CD4-positive, alpha-beta memory T cell (primary cell): ENCODE data around the gene SPAG8. TPM values are rescaled to one million over a fixed set of nuclear protein-coding genes. Genes with fewer than 3 reads are reported as not detected.

ENCODE experiments used
- CTCF ChIA-PET: fragments of 350-600 bp; sonication (Branson Sonifier 250); formaldehyde crosslinking; loops from one replicate; lab custom pipeline; 2021; ENCODE audit warnings: inconsistent platforms; ENCODE audit not compliant: partially characterized antibody; lab: Charles Lee
- POLR2A ChIA-PET: fragments of 350-600 bp; sonication (Branson Sonifier 250); formaldehyde crosslinking; loops from one replicate; lab custom pipeline; 2021; ENCODE audit not compliant: partially characterized antibody; lab: Charles Lee
- DNase-seq, 5 donors: peaks; one replicate each; pipeline versions ENCODE4 v3.0.0 to v3.0.0-alpha.2; 2020 to 2022; ENCODE audit warnings: mixed read lengths in 1 of 5
- H3K27ac ChIP-seq: one replicate; pipeline ENCODE4 v1.7.0; 2013; ENCODE audit warnings: low read depth, low read length
- H3K27me3 ChIP-seq: 2 replicates; pipeline ENCODE4 v1.7.0; 2013; ENCODE audit warnings: mild to moderate bottlenecking, low read length, moderate library complexity; ENCODE audit not compliant: insufficient read depth
- H3K36me3 ChIP-seq: 2 replicates; pipeline ENCODE4 v1.7.0; 2013; ENCODE audit warnings: mild to moderate bottlenecking, low read length, moderate library complexity; ENCODE audit not compliant: insufficient read depth
- H3K4me1 ChIP-seq: 2 replicates; pipeline ENCODE4 v1.7.0; 2013; ENCODE audit warnings: mild to moderate bottlenecking, low read length, moderate library complexity; ENCODE audit not compliant: insufficient read depth
- H3K4me3 ChIP-seq, 2 donors: one replicate each; pipeline ENCODE4 v1.7.0; 2013; ENCODE audit warnings: low read length in 2 of 2, mild to moderate bottlenecking in 1 of 2
- H3K9me3 ChIP-seq, 2 donors: one replicate each; pipeline ENCODE4 v1.7.0; 2013; ENCODE audit warnings: low read length in 2 of 2, control low read depth in 1 of 2; ENCODE audit not compliant: control insufficient read depth in 1 of 2
- H3K27ac Mint-ChIP-seq, 7 donors: one replicate each; pipeline ENCODE4 v1.8.0; 2020 to 2021; ENCODE audit warnings: mixed read lengths in 7 of 7, mild to moderate bottlenecking in 6 of 7, inconsistent platforms in 3 of 7, moderate library complexity in 3 of 7
- H3K27me3 Mint-ChIP-seq, 2 donors: one replicate each; pipeline ENCODE4 v1.8.0; 2020 to 2021; ENCODE audit warnings: mixed read lengths in 2 of 2
- H3K36me3 Mint-ChIP-seq, 2 donors: one replicate each; pipeline ENCODE4 v1.8.0; 2020 to 2021; ENCODE audit warnings: mixed read lengths in 2 of 2, inconsistent platforms in 1 of 2, mild to moderate bottlenecking in 1 of 2
- H3K4me1 Mint-ChIP-seq, 4 donors: one replicate each; pipeline ENCODE4 v1.8.0; 2020 to 2021; ENCODE audit warnings: mixed read lengths in 4 of 4, mild to moderate bottlenecking in 1 of 4
- H3K4me3 Mint-ChIP-seq, 8 donors: one replicate each; pipeline ENCODE4 v1.8.0; 2020 to 2021; ENCODE audit warnings: mixed read lengths in 8 of 8, mild to moderate bottlenecking in 7 of 8, moderate library complexity in 6 of 8, inconsistent platforms in 3 of 8
- H3K9me3 Mint-ChIP-seq, 8 donors: one replicate each; pipeline ENCODE4 v1.8.0; 2020 to 2021; ENCODE audit warnings: mixed read lengths in 8 of 8, mild to moderate bottlenecking in 5 of 8, inconsistent platforms in 3 of 8, moderate library complexity in 1 of 8
- intact Hi-C: fragments of 100-400 bp; cut with micrococcal nuclease; formaldehyde crosslinking; loops from one replicate; pipeline ENCODE4 v1.15.1; 2023
- polyA plus RNA-seq, 2 donors: library from polyadenylated mRNA; unstranded; fragments of 300-500 nt; fragmentation: Illumina TruSeq; gene quantifications; one replicate each; pipeline ENCODE4 v1.2.3, GENCODE V29; 2021
- total RNA-seq, 2 experiments: library from RNA; stranded (reverse); gene quantifications; one replicate each; pipeline ENCODE4 v1.2.3, GENCODE V29; 2021

Gene SPAG8
- total and polyA plus RNA-seq, 4 experiments from 2014 or later: 1.0 to 5.7 (median 3.7) TPM

DNA sequence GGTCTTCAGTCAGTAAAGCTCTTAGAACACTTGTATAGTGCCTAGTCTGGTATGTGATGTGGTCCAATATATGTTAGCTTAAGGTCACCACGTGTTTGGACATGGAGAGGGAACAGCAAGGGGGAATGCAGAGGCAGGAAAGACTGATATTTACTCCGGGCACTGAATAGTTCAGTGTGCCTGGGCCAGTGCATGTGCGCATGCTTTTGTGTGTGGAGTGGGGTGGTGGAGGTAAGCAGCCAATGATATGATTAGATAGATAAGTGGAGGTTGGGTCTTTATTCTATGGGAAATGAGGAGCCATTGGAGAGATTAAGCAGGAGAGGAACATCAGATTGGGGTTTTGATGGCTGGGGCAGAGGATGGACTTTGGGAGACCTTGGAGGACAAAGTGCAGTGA, 44.1 kb upstream of the SPAG8 start:
- no peaks in the 10 kb centered on the region for H3K4me1 ChIP-seq
- H3K27me3 ChIP-seq: no peaks in the 10 kb centered on the region
- peak overlapping the region in 2 of 7 donors; percentile 52 to 76 for H3K27ac Mint-ChIP-seq
- POLR2A ChIA-PET: interaction anchor here (1.0 kb wide), 1 partner anchor 11 kb away, joined by 3 read pairs; no protein-coding TSS in a partner anchor
- H3K27ac ChIP-seq: no peak overlapping the region
- H3K36me3 ChIP-seq: no peaks in the 10 kb centered on the region
- H3K4me1 Mint-ChIP-seq: peaks cover 0 to 3% (median 1%) of the 10 kb centered on the region in 4 donors
- H3K9me3 Mint-ChIP-seq: peaks cover 0 to 2% (median 0%) of the 10 kb centered on the region in 8 donors
- H3K4me3 Mint-ChIP-seq: no peak overlapping the region
- CTCF ChIA-PET: interaction anchor here (1.0 to 1.6 kb wide), 3 partner anchors 9 to 31 kb away, joined by 3 to 5 read pairs (median 3); no protein-coding TSS in a partner anchor
- H3K36me3 Mint-ChIP-seq: no peaks in the 10 kb centered on the region
- intact Hi-C loops: no loop called here
- no peaks in the 10 kb centered on the region for H3K9me3 ChIP-seq
- no peak for DNase-seq
- H3K4me3 ChIP-seq: no peak overlapping the region
- H3K27me3 Mint-ChIP-seq: peaks cover 6 to 8% of the 10 kb centered on the region in 2 donors

DNA sequence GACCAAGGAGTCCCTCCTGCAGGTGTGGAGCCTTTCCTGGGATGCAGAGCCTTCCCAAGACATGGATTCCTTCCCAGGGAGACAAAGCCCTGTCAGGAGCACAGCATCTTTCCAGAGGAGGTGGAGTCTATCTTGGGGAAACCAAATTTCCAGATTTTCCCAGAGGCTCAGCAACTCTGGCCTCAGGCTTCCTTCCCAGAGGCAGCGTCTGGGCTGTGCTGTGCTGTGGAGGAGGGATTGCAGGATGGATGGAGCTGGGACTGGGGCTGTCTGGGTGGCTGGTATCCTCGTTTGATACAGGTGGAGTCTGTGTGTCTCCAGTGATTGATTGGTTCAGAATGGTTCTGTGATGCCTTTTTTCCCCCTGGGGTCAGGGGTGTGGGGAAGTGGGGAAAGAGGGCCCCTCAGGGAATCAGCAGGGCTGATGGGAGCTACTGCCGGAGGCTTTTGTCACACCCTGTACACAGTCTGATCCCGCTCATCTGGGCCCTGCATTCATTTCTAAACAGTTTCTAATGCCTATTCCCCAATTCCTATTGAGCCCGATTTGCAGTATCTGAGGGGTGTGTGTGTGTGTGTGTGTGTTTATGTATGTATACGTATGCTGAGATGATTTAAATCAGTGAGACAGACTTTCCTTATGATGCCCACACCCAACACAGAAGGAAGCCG, 42.2 kb upstream of the SPAG8 start:
- no peaks in the 10 kb centered on the region for H3K27me3 ChIP-seq
- H3K4me1 ChIP-seq: no peaks in the 10 kb centered on the region
- H3K4me3 ChIP-seq: no peak overlapping the region
- intact Hi-C loops: no loop called here
- H3K27ac Mint-ChIP-seq: no peak overlapping the region
- no peaks in the 10 kb centered on the region for H3K9me3 ChIP-seq
- ChIA-PET CTCF (no interaction called here), POLR2A (no interaction called here)
- DNase-seq: no peak
- no peak overlapping the region for H3K27ac ChIP-seq
- peaks cover 0 to 3% (median 1%) of the 10 kb centered on the region in 4 donors for H3K4me1 Mint-ChIP-seq
- peaks cover 3% of the 10 kb centered on the region in 2 donors for H3K27me3 Mint-ChIP-seq
- H3K9me3 Mint-ChIP-seq: peaks cover 0 to 2% (median 0%) of the 10 kb centered on the region in 8 donors
- no peaks in the 10 kb centered on the region for H3K36me3 ChIP-seq
- H3K4me3 Mint-ChIP-seq: no peak overlapping the region
- H3K36me3 Mint-ChIP-seq: no peaks in the 10 kb centered on the region

DNA sequence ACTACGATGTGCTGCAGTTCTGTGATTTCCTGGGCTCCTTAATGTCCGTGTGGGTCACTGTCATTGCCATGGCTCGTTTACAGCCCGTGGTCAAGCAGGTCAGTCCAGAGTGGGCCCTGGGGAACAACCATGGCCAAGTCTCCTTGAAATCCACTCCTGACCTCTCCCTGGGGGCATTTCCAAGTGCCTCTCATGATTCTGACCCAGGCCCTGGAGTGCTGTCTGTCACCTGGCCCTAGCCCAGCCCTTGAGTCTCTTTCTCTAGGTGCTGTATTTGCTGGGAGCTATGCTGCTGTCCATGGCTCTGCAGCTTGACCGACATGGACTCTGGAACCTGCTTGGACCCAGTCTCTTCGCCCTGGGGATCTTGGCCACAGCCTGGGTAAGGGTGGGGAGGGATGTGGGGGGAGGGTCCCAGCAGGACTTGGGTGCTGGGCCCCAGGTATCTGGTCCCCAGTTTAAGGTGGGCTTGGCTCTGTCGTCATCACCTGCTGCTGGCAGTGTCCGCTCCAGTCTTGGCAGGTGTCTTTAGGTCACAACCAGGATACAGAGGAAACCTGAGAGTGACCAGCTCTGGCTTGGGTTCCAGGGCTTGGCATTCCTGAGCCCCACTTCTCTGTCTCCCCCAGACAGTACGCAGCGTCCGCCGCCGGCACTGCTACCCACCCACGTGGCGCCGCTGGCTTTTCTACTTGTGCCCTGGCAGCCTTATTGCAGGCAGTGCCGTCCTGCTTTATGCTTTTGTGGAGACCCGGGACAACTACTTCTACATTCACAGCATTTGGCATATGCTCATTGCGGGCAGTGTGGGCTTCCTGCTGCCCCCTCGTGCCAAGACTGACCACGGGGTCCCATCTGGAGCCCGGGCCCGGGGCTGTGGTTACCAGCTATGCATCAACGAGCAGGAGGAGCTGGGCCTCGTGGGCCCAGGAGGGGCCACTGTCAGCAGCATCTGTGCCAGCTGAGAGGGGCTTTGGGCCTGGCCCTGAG, 41.1 kb upstream of the SPAG8 start:
- Histone ChIP-seq H3K36me3 (no peaks in the 10 kb centered on the region), H3K27ac (no peak overlapping the region), H3K4me3 (no peak overlapping the region), H3K4me1 (no peaks in the 10 kb centered on the region), H3K27me3 (no peaks in the 10 kb centered on the region), H3K9me3 (no peaks in the 10 kb centered on the region)
- Mint-ChIP-seq H3K9me3 (no peaks in the 10 kb centered on the region), H3K4me3 (no peak overlapping the region), H3K36me3 (peaks cover 0 to 2% of the 10 kb centered on the region in 2 donors), H3K27ac (peak overlapping the region in 1 of 7 donors; percentile 13), H3K4me1 (peaks cover 0 to 2% (median 0%) of the 10 kb centered on the region in 4 donors), H3K27me3 (peaks cover 3% of the 10 kb centered on the region in 2 donors)
- no peak for DNase-seq
- POLR2A ChIA-PET: no interaction called here
- intact Hi-C loops: no loop called here
- CTCF ChIA-PET: no interaction called here

DNA sequence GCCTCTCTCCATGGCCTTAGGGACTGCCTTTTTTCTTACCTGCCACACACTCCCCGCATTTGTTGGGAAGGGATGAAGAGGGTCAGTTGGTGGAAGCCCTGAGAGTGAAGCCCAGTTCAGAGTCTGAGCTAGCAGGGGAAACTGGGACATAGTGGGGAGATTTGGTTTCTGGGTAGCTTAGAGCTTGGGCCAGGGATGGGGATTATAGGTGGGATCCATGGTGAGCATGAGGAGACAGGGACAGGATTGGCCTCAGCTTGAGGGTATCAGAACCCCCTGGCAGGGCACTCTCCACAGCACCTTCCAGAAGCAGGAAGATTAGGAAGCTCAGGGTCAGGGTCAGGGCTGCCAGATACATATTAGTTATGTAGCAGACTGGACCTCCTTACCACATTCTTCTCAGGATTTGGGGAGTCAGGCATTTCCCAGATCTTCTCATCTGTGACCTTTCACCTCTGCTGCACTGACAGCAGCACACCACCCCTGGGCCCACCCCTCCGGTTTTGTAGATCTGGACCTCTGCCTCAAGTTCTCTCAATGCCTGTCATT, 40.3 kb upstream of the SPAG8 start:
- Mint-ChIP-seq H3K9me3 (no peaks in the 10 kb centered on the region), H3K27me3 (peaks cover 2 to 3% of the 10 kb centered on the region in 2 donors), H3K27ac (peak overlapping the region in 1 of 7 donors; percentile 13), H3K36me3 (peaks cover under 1 to 10% of the 10 kb centered on the region in 2 donors), H3K4me3 (no peak overlapping the region), H3K4me1 (peaks cover 0 to 7% (median 2%) of the 10 kb centered on the region in 4 donors)
- intact Hi-C loops: no loop called here
- H3K9me3 ChIP-seq: no peaks in the 10 kb centered on the region
- no peaks in the 10 kb centered on the region for H3K27me3 ChIP-seq
- no peak overlapping the region for H3K27ac ChIP-seq
- H3K36me3 ChIP-seq: no peaks in the 10 kb centered on the region
- no peak overlapping the region for H3K4me3 ChIP-seq
- no peaks in the 10 kb centered on the region for H3K4me1 ChIP-seq
- POLR2A ChIA-PET: no interaction called here
- CTCF ChIA-PET: no interaction called here
- DNase-seq: no peak

DNA sequence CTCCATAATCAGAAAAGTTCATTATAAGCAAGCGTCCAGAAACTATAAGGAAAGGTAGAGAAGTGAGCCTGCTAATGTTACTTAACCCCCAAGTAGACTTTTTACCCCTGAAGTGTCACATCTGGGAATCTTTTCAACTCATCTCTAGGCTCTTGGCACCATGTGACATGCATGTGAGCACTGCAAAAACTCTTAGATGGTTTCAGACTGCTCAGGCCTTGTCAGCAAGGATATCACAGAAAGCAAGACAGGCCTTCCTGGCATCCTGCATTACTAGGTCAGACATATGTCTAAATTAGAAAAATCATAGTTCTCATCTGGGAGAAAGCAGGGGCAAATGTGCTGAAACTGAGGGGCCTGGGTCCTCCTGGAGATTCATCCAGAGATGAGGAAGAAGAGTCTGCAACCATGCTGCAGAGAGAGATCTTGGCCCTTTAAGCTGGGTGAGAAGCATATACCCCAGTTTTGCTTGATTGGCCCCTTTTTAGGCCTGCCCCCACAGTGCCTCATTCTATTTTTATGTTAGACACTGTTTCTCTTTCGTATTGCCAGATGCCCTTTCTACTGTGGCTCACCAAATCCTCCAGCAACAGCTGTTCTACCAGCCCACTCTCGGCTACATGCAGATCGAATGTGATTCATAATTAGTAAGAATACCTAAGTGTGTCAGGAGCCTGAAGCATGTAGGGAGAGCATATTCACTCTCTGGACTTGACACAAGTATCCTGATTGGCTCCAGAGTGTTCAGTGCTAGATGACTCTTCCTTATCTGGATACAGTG, 35.9 kb upstream of the SPAG8 start:
- H3K4me3 Mint-ChIP-seq: no peak overlapping the region
- no peak overlapping the region for H3K27ac ChIP-seq

DNA sequence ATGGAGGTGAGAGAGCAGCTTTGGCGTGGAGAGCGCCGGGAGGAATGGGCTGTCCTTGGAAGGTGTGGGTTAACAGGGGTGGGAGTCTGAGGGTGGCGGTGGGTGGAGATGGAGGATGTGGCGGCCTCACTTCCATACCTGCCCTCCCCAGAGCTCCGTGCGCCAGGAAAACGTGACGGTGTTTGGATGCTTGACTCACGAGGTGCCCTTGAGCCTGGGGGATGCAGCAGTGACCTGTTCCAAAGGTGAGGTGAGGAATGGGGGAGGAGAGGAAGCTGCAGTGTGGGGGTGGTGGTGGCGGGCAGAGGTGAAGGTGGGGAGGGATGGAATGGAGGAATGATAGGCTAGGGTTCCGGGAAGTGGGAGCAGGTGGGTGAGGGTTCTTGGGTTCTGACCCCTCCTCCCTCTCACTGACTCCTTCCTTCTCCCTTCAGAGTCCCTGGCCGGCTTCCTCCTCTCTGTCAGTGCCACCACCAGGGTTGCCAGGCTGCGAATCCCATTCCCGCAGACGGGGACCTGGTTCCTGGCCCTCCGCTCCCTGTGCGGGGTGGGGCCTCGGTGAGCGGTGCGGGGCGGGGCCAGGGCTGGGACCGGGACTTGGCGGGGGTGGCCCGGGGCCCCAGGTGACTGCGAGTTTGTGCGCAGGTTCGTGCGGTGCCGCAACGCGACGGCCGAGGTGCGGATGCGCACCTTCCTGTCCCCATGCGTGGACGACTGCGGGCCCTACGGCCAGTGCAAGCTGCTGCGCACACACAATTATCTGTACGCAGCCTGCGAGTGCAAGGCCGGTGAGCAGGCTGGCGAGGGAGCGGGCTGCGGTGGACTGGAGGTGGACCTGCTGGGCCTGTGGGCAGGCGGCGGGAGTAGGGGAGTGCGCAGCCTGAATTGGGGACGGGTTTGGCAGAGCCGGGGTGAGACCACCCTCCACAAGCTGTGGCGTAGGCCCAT, 34.0 kb upstream of the SPAG8 start:
- Histone ChIP-seq H3K27ac (peak overlapping the region; percentile 1), H3K4me3 (no peak overlapping the region), H3K4me1 (peaks cover 21% of the 10 kb centered on the region), H3K9me3 (no peaks in the 10 kb centered on the region), H3K27me3 (no peaks in the 10 kb centered on the region), H3K36me3 (no peaks in the 10 kb centered on the region)
- POLR2A ChIA-PET: interaction anchor here (1.4 kb wide), 2 partner anchors 11 to 32 kb away, joined by 3 to 4 read pairs; partner anchors contain the start of gene HINT2
- DNase-seq: no peak
- Mint-ChIP-seq H3K4me1 (peaks cover 13 to 34% (median 22%) of the 10 kb centered on the region in 4 donors), H3K4me3 (peak overlapping the region in 6 of 8 donors; percentile 19 to 51 (median 30)), H3K36me3 (peaks cover 1 to 11% of the 10 kb centered on the region in 2 donors), H3K27ac (peak overlapping the region; percentile 26 to 90 (median 76)), H3K9me3 (no peaks in the 10 kb centered on the region), H3K27me3 (no peaks in the 10 kb centered on the region)
- CTCF ChIA-PET: interaction anchor here (1.3 to 2.0 kb wide), 3 partner anchors 20 to 36 kb away, joined by 4 to 10 read pairs (median 4); partner anchors contain the start of gene HINT2
- intact Hi-C loops: no loop called here

More for the DNA sequence above, 35.9 kb upstream of the SPAG8 start:
- Mint-ChIP-seq H3K27me3 (no peaks in the 10 kb centered on the region), H3K27ac (peak overlapping the region in 3 of 7 donors; percentile 6 to 52 (median 47)), H3K4me1 (peaks cover 13 to 34% (median 22%) of the 10 kb centered on the region in 4 donors), H3K36me3 (peaks cover 1 to 11% of the 10 kb centered on the region in 2 donors), H3K9me3 (no peaks in the 10 kb centered on the region)
- intact Hi-C loops: no loop called here
- Histone ChIP-seq H3K27me3 (no peaks in the 10 kb centered on the region), H3K36me3 (no peaks in the 10 kb centered on the region), H3K4me3 (no peak overlapping the region), H3K9me3 (no peaks in the 10 kb centered on the region), H3K4me1 (peaks cover 21% of the 10 kb centered on the region)
- POLR2A ChIA-PET: no interaction called here
- CTCF ChIA-PET: interaction anchor here (1.0 kb wide), 1 partner anchor 9 kb away, joined by 3 read pairs; no protein-coding TSS in a partner anchor
- no peak for DNase-seq
